Thyroid gland (tissue), 4 donors: ENCODE data around the gene RHAG.

ENCODE experiments used
- CTCF ChIP-seq, 6 experiments: fragments of 200-600 bp in 3 of 6; fragments of 450-650 bp in 3 of 6; sonication (generic) in 3 of 6; IDR thresholded peaks; one replicate each; pipeline ENCODE4 v1.5.1; 2016 to 2019; ENCODE audit warnings: antibody characterized with exemption in 6 of 6, mild to moderate bottlenecking in 2 of 6, inconsistent platforms in 1 of 6, moderate library complexity in 1 of 6
- POLR2A ChIP-seq, 2 donors: fragments of 450-650 bp; IDR thresholded peaks; one replicate each; pipeline ENCODE4 v1.6.1; 2017; ENCODE audit warnings: antibody characterized with exemption in 2 of 2, mild to moderate bottlenecking in 2 of 2, moderate library complexity in 1 of 2

- TF ChIP-seq POLR2A (IDR thresholded peaks at IDR 0.05) (no peak), CTCF (IDR thresholded peaks at IDR 0.05) (no peak)
Observed at GRCh38 chr6:49564552-49564951, 72.1 kb downstream of the RHAG start.
